WERI-Rb-1 (cell line): ENCODE results near the gene YKT6.

Experiments
- DNase-seq: peaks from one replicate; pipeline ENCODE4 v3.0.0-alpha.2; 2020
- H3K27ac ChIP-seq: fragments of 250-450 bp; sonication (Bioruptor Pico); 2 replicates; pipeline ENCODE4 v1.5.1; 2020; ENCODE audit warnings: mild to moderate bottlenecking, moderate library complexity
- H3K27me3 ChIP-seq: fragments of 250-450 bp; sonication (Bioruptor Pico); 2 replicates; pipeline ENCODE4 v1.5.1; 2021; ENCODE audit warnings: mild to moderate bottlenecking, low read depth, moderate library complexity; ENCODE audit not compliant: insufficient read depth, severe bottlenecking
- H3K36me3 ChIP-seq: fragments of 250-450 bp; sonication (Bioruptor Pico); 2 replicates; pipeline ENCODE4 v1.5.1; 2020; ENCODE audit warnings: mild to moderate bottlenecking, moderate library complexity
- H3K4me3 ChIP-seq: 2 replicates; pipeline ENCODE4 v1.5.1; 2011; ENCODE audit warnings: low read depth, mild to moderate bottlenecking, control low read depth, low read length
- H3K9me3 ChIP-seq: fragments of 250-450 bp; sonication (Bioruptor Pico); 2 replicates; pipeline ENCODE4 v1.5.1; 2021; ENCODE audit warnings: mild to moderate bottlenecking, moderate library complexity; ENCODE audit not compliant: severe bottlenecking
- CTCF ChIP-seq: IDR thresholded peaks from 2 replicates; pipeline ENCODE4 v1.5.1; 2011; ENCODE audit warnings: low read depth, mild to moderate bottlenecking, control low read depth, inconsistent platforms, low read length

The YKT6 gene

GRCh38 chr7:44212581-44213184, 11.9 kb downstream of the YKT6 start:
- no peak for DNase-seq
- H3K27ac ChIP-seq = no peak overlapping the region
- peaks cover 64% of the 10 kb centered on the region for H3K36me3 ChIP-seq
- no peak for TF ChIP-seq CTCF
- no peaks in the 10 kb centered on the region for H3K9me3 ChIP-seq
- no peak overlapping the region for H3K4me3 ChIP-seq
- no peaks in the 10 kb centered on the region for H3K27me3 ChIP-seq

- no peaks in the 10 kb centered on the region for H3K27me3 ChIP-seq
- H3K36me3 ChIP-seq = peaks cover 58% of the 10 kb centered on the region
- peak overlapping the region; percentile 57 for H3K27ac ChIP-seq
- no peaks in the 10 kb centered on the region for H3K9me3 ChIP-seq
- DNase-seq = no peak
- H3K4me3 ChIP-seq = no peak overlapping the region
- TF ChIP-seq CTCF = no peak
These were observed 12.6 kb downstream of the YKT6 start for GRCh38 chr7:44213206-44213876.

- TF ChIP-seq CTCF = no peak
- Histone ChIP-seq H3K27ac (peak overlapping the region; percentile 57), H3K27me3 (no peaks in the 10 kb centered on the region), H3K9me3 (no peaks in the 10 kb centered on the region), H3K36me3 (peaks cover 58% of the 10 kb centered on the region), H3K4me3 (no peak overlapping the region)
- no peak for DNase-seq
These were observed 13.2 kb downstream of the YKT6 start for GRCh38 chr7:44213877-44214388.

- Histone ChIP-seq H3K27me3 (no peaks in the 10 kb centered on the region), H3K36me3 (peaks cover 58% of the 10 kb centered on the region), H3K9me3 (no peaks in the 10 kb centered on the region), H3K27ac (peak overlapping the region; percentile 59), H3K4me3 (no peak overlapping the region)
- DNase-seq = no peak
- TF ChIP-seq CTCF = no peak
These were observed 14.8 kb downstream of the YKT6 start for GRCh38 chr7:44215531-44215930.

GRCh38 chr7:44216019-44216418, 15.2 kb downstream of the YKT6 start:
- no peak overlapping the region for H3K4me3 ChIP-seq
- H3K27ac ChIP-seq = peak overlapping the region; percentile 59
- peaks cover 53% of the 10 kb centered on the region for H3K36me3 ChIP-seq
- no peak for TF ChIP-seq CTCF
- H3K9me3 ChIP-seq = no peaks in the 10 kb centered on the region
- H3K27me3 ChIP-seq = no peaks in the 10 kb centered on the region
- DNase-seq = no peak
